GM12878 (cell line): Measurements from ENCODE around the gene WWOX. TPM values are rescaled to one million over a fixed set of nuclear protein-coding genes. Genes with fewer than 3 reads are reported as not detected.

Experiments used
- ATAC-seq: fragments of 200-7000 bp; cut with Tn5 transposase; 3 replicates; pipeline ENCODE4 v1.9.1; 2020; ENCODE audit warnings: mild to moderate bottlenecking, moderate library complexity
- BruUV-seq: library from RNA; stranded (reverse); fragments of 400-500 nt; replicated peaks from 2 replicates; lab custom pipeline; 2021; lab: Mats Ljungman, UMichigan
- CTCF ChIA-PET: fragments of 300-600 bp; sonication (Branson Sonifier 250); formaldehyde crosslinking; extraction: SDS; loops from one replicate; lab custom pipeline; 2021; ENCODE audit warnings: inconsistent platforms; lab: Yijun Ruan, JAX
- POLR2A ChIA-PET: fragments of 350-600 bp; formaldehyde crosslinking; extraction: SDS; loops from one replicate; lab custom pipeline; 2021; ENCODE audit warnings: inconsistent platforms; lab: Charles Lee
- RAD21 ChIA-PET: fragments of 300-600 bp; sonication (Branson Sonifier 250); formaldehyde crosslinking; loops from one replicate; lab custom pipeline; 2023; ENCODE audit warnings: antibody characterized with exemption; ENCODE audit not compliant: unreplicated experiment; lab: Charles Lee
- SMC1A ChIA-PET: fragments of 300-600 bp; sonication (Branson Sonifier 250); formaldehyde crosslinking; loops from one replicate; lab custom pipeline; 2023; ENCODE audit not compliant: unreplicated experiment, uncharacterized antibody; lab: Charles Lee
- DNase-seq: peaks from one replicate; pipeline ENCODE4 v3.0.0-alpha.2; 2011; ENCODE audit warnings: low read depth, low spot score
- FAIRE-seq: peaks from 3 replicates; lab custom pipeline; 2011; peaks lifted over from hg19 to GRCh38; lab: Jason Lieb, UNC
- H2AFZ ChIP-seq: 2 replicates; pipeline ENCODE4 v1.6.0; 2011; ENCODE audit warnings: low read depth, low read length, control low read depth; ENCODE audit not compliant: control insufficient read depth
- H3K27ac ChIP-seq: 2 replicates; pipeline ENCODE4 v1.5.1; 2011; ENCODE audit warnings: control low read depth; ENCODE audit not compliant: control insufficient read depth, insufficient read depth
- H3K27me3 ChIP-seq, 2 experiments: replicated peaks in 1 of 2; 2 replicates each; pipeline versions ENCODE4 v1.6.0 to v1.6.1; 2011; ENCODE audit warnings: low read length in 1 of 2; ENCODE audit not compliant: control insufficient read depth in 2 of 2, insufficient read depth in 2 of 2
- H3K36me3 ChIP-seq, 2 experiments: 2 replicates each; pipeline ENCODE4 v1.5.1; 2011; ENCODE audit warnings: low read length in 1 of 2; ENCODE audit not compliant: control insufficient read depth in 2 of 2, insufficient read depth in 2 of 2
- H3K4me1 ChIP-seq: 2 replicates; pipeline ENCODE4 v1.6.1; 2011; ENCODE audit warnings: mild to moderate bottlenecking, low read length, moderate library complexity, mixed read lengths; ENCODE audit not compliant: control insufficient read depth, insufficient read depth
- H3K4me2 ChIP-seq: 2 replicates; pipeline ENCODE4 v1.6.0; 2011; ENCODE audit warnings: control low read depth; ENCODE audit not compliant: control insufficient read depth, insufficient read depth
- H3K4me3 ChIP-seq: fragments of 200-600 bp; sonication (generic); 2 replicates; pipeline ENCODE4 v1.5.1; 2016
- H3K79me2 ChIP-seq: 2 replicates; pipeline ENCODE4 v1.6.0; 2011; ENCODE audit warnings: low read length; ENCODE audit not compliant: control insufficient read depth, insufficient read depth
- H3K9ac ChIP-seq: 2 replicates; pipeline ENCODE4 v1.8.0; 2011; ENCODE audit warnings: low read length, control low read depth, mixed read lengths; ENCODE audit not compliant: control insufficient read depth, insufficient read depth
- H3K9me3 ChIP-seq: replicated peaks from 3 replicates; pipeline ENCODE4 v1.5.1; 2011; ENCODE audit warnings: mild to moderate bottlenecking, low read length; ENCODE audit not compliant: control insufficient read depth, insufficient read depth
- H4K20me1 ChIP-seq: 2 replicates; pipeline ENCODE4 v1.6.0; 2011; ENCODE audit not compliant: control insufficient read depth, insufficient read depth
- ATF3 ChIP-seq: IDR thresholded peaks from 2 replicates; pipeline ENCODE4 v1.6.1; 2011; ENCODE audit warnings: low read depth, mild to moderate bottlenecking, low read length, moderate library complexity, borderline replicate concordance; ENCODE audit errors: extremely low read depth
- CUX1 ChIP-seq: IDR thresholded peaks from 2 replicates; pipeline ENCODE4 v1.6.1; 2012; ENCODE audit warnings: improper control_type of control experiment, low read depth, low read length; ENCODE audit not compliant: insufficient replicate concordance
- EGR1 ChIP-seq, 2 experiments: IDR thresholded peaks; 1 replicate in 1 of 2; 2 replicates in 1 of 2; pipeline ENCODE4 v1.6.1; 2011 to 2012; ENCODE audit warnings: low read depth in 2 of 2, low read length in 2 of 2, borderline replicate concordance in 1 of 2, mild to moderate bottlenecking in 1 of 2, moderate library complexity in 1 of 2
- IKZF1 ChIP-seq: fragments of 450-650 bp; conservative IDR thresholded peaks from 2 replicates; pipeline ENCODE4 v1.6.1; 2017; ENCODE audit warnings: antibody characterized with exemption, mild to moderate bottlenecking
- IKZF2 ChIP-seq, 2 experiments: fragments of 450-650 bp; IDR thresholded peaks; 2 replicates each; pipeline ENCODE4 v1.6.1; 2017; ENCODE audit warnings: mild to moderate bottlenecking in 2 of 2, moderate library complexity in 2 of 2
- KAT2A ChIP-seq: conservative IDR thresholded peaks from 2 replicates; pipeline ENCODE4 v1.6.1; 2011; ENCODE audit warnings: low read depth, low read length; ENCODE audit not compliant: control insufficient read depth
- PKNOX1 ChIP-seq: fragments of 450-650 bp; IDR thresholded peaks from 2 replicates; pipeline ENCODE4 v1.6.1; 2016; ENCODE audit warnings: mild to moderate bottlenecking
- SIX5 ChIP-seq: IDR thresholded peaks from 2 replicates; pipeline ENCODE4 v1.6.1; 2011; ENCODE audit warnings: mild to moderate bottlenecking, low read depth, low read length, moderate library complexity; ENCODE audit not compliant: severe bottlenecking
- SMARCA5 ChIP-seq: fragments of 450-650 bp; IDR thresholded peaks from 2 replicates; pipeline ENCODE4 v1.6.1; 2017; ENCODE audit warnings: mild to moderate bottlenecking
- ZBTB11 ChIP-seq: fragments of 450-650 bp; formaldehyde crosslinking; IDR thresholded peaks from 2 replicates; pipeline ENCODE4 v1.5.0; 2022; ENCODE audit warnings: mild to moderate bottlenecking, missing genetic modification characterization
- WGBS: methylation state at CpG from one replicate; pipeline ENCODE4 v1.1.6; 2016; ENCODE audit warnings: low lambda C conversion rate; ENCODE audit not compliant: insufficient replicate concordance, insufficient coverage; ENCODE audit errors: missing lambda C conversion rate; 5-methylcytosine and 5-hydroxymethylcytosine counted together
- in situ Hi-C: fragments of 300-500 bp; cut with MboI; formaldehyde crosslinking; loops from 9 replicates; pipeline ENCODE4 v1.14.3; 2018; ENCODE audit warnings: mixed read lengths
- intact Hi-C: fragments of 100-400 bp; cut with micrococcal nuclease; formaldehyde crosslinking; loops from one replicate; pipeline ENCODE4 v1.14.2; 2022; ENCODE audit not compliant: unreplicated experiment
- polyA plus RNA-seq, 11 experiments: library from polyadenylated mRNA; depleted of rRNA in 4 of 11; unstranded in 6 of 11; stranded (reverse) in 5 of 11; fragments of >200 nt; fragmentation: Nextera tagmentation in 4 of 11; fragmentation: Illumina TruSeq in 1 of 11; extraction: Ambion mirVana in 4 of 11; extraction: Trizol in 1 of 11; gene quantifications; 1 replicate in 1 of 11; 2 replicates in 10 of 11; pipeline versions ENCODE4 v1.2.1 to v1.2.3, GENCODE V29; 2011 to 2016; ENCODE audit warnings: inconsistent platforms in 2 of 11, missing spikeins in 2 of 11, low read depth in 1 of 11
- total RNA-seq, 4 experiments: library from RNA; depleted of rRNA in 3 of 4; stranded (reverse); fragments of >200 nt in 3 of 4; fragmentation: Illumina TruSeq in 1 of 4; extraction: Trizol in 1 of 4; gene quantifications; 2 replicates each; pipeline versions ENCODE4 v1.2.1 to v1.2.3, GENCODE V29; 2013 to 2021

Gene WWOX
- total and polyA plus RNA-seq, 10 of the 15 experiments (the other 5 are each of a cell fraction or from before 2014, with no cell fraction given) = 2.8 to 24.4 (median 17.8) TPM

- TF ChIP-seq SMARCA5 (no peak), ATF3 (no peak)
These were observed 941.8 kb downstream of the WWOX start (continued) for GRCh38 chr16:79041206-79041605.

- FAIRE-seq (no peak), ATAC-seq (no peak), DNase-seq (no peak)
- SMC1A ChIA-PET = no interaction called here
- in situ Hi-C loops (no loop called here), intact Hi-C loops (loop anchor here (10.0 kb wide), 1 partner anchor 537 kb away; no protein-coding TSS in a partner anchor)
- BruUV-seq = no TSS peak
- Histone ChIP-seq H3K4me1 (no peaks in the 10 kb centered on the region), H4K20me1 (no peaks in the 10 kb centered on the region), H3K27ac (no peak overlapping the region), H3K9ac (no peak overlapping the region), H2AFZ (no peak overlapping the region), H3K79me2 (no peaks in the 10 kb centered on the region), H3K4me2 (no peak overlapping the region), H3K27me3 (no peaks in the 10 kb centered on the region; a peak in 2 of 4 replicates), H3K9me3 (no peaks in the 10 kb centered on the region), H3K4me3 (no peak overlapping the region), H3K36me3 (no peaks in the 10 kb centered on the region)
- POLR2A ChIA-PET = no interaction called here
- 18% methylated on average over 2 of the region's 2 CpGs for WGBS
- RAD21 ChIA-PET = no interaction called here
- CTCF ChIA-PET = interaction anchor here (0.5 kb wide), 1 partner anchor 433 kb away, joined by 3 read pairs; no protein-coding TSS in a partner anchor
- TF ChIP-seq EGR1 (IDR thresholded peaks at IDR 0.05; ENCODE audit: borderline replicate concordance in 1 of 2, low read depth in 2 of 2, low read length in 2 of 2) = no peak
- TF ChIP-seq IKZF1 = no peak
- TF ChIP-seq CUX1 = no peak
- TF ChIP-seq PKNOX1 = no peak
- TF ChIP-seq ZBTB11 (CRISPR knock-in tag) = no peak
- TF ChIP-seq KAT2A = no peak
- TF ChIP-seq SIX5 = no peak
- no peak for TF ChIP-seq IKZF2 (IDR thresholded peaks at IDR 0.05)
These were observed 942.7 kb downstream of the WWOX start for GRCh38 chr16:79042141-79042540.
